Stimulated activated naive CD8-positive, alpha-beta T cell treated with anti-CD3 and anti-CD28 coated beads, Interleukin-15, Interleukin-2, amounts not matched to agents 100 U/mL and 50 U/mL, for 24 hours (primary cell): ENCODE measurements around the gene ZNF846.
"Not testable (repeated sequence)": the region's sequence is repeated elsewhere in the genome, so short reads cannot be mapped to it uniquely, and the experiment has no call there.

Source experiments
- ATAC-seq: fragments of 150-1000 bp; cut with Tn5 transposase; one replicate; pipeline ENCODE4 v1.10.0; 2021
- DNase-seq: peaks from one replicate; pipeline ENCODE4 v3.0.0; 2021

The ZNF846 gene

DNA sequence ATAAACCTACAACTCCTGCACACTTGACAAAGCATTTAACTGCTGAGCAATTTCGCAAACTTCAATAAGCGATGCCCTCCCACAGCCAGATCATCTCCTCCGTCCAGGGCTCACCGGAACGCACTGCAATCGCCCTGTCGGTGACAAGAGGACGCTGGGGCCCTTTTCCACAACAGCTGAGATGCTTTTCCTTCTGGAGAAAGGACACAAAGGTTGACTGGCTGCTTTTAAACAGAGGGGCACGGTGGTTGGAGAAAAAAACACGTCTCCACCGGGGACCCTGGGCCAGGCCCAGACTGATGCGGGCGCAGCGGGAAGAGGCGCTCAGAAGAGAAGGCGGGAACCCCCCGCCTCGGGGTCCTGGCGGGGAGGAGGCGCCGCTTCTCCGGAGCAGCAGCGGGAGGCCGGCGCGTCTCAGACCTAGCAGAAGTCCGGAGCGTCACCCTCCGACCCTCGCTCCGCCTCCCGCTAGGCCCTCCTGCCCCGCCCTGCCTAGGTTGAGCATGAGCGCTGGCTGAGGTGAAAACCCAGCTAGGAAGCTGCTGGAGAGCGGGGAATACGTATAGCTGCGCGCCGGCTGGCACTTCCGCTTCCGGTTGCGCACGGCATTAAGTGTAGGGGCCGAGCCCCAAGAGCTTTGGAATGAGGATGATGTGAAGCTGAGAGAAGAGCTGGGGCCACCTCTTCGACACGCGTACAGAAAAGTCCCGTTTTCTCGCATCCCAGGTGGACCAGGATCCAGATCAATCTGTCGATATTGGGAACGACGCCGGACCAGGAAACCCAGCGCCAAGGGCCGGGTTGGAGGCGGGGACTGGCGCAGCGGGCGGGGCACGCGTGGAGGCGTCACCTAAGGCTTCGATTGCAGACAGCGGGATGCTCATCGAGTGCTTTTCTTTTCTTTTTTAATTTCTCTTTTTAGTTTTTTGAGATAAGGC is at the start of gene ZNF846:
ZNF846 (minus strand) TSS at position 564 of the 938 bp plus-strand sequence. CDS start 3,788 bp downstream, outside the sequence.
- ATAC-seq (peak; percentile 99), DNase-seq (peak; percentile 94)

DNA sequence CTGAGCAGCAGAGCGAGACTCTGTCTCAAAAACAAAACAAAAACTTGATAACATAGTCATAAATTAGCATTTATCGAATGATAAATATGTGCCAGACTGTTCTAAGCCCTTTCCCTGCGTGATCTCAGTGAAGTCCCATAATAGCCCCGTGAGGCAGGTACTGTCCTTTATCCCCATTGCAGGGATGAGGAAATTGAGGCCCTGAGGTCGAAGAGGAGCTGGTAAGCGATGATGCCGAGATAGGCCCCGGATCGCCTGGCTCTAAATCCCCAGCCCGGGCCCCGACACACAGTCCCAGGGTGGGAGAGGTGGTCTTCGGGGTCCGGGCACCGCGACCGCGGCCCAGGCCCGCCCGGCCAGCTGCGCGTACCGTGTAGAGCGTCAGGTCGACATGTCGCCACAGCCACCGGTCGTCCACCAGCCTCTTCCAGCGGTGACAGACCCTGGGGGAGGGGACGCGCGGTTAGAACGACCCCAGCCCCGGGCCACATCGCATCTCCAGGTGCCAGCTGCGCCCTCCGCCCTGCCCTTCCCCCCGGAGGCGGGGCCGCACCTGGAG is 49.7 kb upstream of the ZNF846 start:
- no peak for ATAC-seq
- DNase-seq = no peak

DNA sequence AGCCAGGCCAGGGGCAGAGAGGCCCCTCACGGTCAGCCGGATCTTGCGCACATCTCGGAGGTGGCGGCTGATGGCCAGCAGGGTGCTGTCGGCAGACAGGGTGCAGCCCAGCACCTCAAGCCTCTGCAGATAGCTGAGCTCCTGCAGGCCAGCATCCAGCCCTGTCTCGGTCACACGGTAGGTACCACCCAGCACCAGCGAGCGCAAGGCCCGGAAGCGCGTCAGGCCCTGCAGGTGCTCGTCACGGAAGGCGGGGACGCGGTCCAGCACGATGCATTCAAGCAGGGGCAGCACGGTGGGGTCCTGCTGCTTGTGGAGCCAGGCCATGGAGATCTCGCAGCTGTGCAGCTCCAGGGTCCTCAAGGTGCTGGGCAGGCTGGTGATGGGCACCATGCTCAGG is 42.6 kb upstream of the ZNF846 start:
- ATAC-seq = no peak
- DNase-seq = no peak

DNA sequence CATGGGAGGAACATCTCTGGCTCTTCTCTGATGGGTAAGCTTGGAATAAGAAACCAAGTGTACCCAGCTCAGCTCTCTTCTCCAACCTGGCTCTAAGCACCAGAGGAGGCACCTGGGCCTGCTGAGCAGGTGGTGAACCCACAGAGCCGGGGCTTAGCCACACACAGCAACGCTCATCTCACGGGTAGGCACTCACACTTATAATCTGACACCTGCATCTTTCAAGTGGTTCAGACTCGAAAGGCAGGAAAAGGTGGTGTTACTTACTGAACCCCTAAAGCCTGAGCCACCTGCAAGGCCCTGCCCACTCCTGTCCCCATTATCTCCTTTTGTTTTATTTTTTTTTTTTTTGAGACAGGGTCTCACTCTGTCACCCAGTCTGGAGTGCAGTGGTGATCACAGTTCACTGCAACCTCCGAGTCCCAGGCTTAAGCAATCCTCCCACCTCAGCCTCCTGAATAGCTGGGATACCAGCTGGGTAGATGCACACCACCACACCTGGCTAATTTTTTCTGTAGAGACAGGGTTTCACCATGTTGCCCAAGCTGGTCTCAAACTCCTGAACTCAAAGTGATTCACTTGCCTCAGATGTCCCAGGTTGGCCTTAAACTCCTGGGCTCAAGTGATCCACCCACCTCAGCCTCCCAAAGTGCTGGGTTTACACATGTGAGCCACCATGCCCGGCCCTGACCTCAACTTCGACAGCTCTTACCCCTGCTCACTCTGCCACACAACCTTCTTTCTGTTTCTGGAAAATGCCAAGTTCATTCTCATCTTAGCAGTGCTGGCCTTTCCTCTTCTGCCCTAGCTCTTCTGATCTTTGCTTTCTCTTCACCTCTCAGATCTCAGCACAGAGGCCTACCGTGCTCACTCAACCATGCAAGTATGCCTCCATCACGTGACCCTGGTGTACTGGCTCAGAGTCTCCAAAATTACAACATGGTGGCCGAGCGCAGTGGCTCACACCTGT is 40.6 kb upstream of the ZNF846 start:
- no peak for ATAC-seq
- DNase-seq = no peak

DNA sequence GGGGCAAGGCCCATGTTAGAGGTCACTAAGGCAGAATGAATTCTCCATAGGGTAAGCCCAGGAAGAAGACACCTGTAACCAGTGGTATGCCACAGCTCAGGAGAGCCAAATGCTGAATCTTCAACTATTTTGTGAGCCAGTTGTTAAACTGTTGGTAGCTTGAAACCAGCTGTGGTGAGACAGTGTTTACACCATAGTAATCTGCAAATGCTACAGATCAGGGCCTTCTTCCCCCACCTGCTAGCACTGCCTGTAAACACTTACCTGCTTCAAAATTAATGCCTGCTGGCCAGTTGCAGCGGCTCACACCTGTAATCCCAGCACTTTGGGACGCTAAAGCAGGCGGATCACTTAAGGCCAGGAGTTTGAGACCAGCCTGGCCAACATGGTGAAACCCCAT is 38.3 kb upstream of the ZNF846 start:
- ATAC-seq (no peak), DNase-seq (no peak)

DNA sequence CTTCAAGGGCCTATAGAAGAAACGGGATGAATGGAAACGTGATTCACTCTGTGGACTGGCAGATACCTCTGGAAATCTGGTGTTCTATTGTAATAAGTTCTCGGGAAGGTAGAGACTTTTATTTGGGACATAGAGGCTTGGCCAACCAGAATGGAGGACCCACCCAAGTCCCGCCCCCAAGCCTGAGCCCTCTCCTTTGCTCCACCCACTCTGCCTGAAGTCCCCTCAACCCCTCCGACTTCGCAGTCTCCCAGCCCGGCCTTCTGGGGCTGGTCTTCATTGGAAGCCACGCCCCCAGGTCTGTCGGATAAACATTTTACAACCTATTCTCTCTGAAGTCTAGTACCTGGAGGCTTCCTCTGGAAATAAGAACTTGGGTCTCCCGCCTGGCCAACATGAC is 33.4 kb upstream of the ZNF846 start:
- no peak for ATAC-seq
- no peak for DNase-seq

DNA sequence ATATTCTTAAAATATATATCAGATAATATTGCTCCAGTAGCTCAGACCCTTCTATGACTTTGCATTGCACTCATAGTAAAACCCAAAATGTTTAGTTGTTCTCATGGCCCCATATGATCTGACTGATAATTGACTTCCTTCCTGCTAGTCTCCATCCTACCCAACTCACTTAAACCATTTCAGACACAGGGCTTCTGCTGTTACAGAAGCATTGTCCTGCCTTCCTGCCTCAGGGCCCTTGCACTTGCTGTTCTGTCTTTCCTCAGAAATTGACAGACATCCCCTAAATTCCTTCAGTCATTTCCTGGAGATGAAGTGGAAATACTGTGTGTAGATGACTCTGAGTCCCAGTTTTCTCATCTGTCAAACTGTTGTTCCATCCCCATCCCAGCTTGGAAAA is 30.6 kb upstream of the ZNF846 start:
- DNase-seq (no peak), ATAC-seq (no peak)

DNA sequence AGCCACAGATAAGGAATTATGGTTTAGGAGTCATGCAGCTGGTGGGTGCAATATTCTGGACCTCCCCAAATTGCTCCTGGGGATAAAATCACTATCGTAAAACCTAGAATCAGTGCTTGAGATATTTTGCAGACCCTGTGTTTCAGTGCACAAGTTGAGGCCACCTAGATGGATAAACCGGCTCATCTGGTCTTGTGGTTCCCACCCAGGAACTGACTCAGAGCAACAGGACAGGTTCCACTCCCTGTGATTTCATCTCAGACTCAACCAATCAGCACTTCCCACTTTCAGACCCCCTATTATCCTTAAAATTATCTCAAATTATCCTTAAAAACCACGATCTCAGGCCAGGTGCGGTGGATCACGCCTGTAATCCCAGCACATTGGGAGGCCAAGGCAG is 29.3 kb upstream of the ZNF846 start:
- DNase-seq = no peak
- ATAC-seq = no peak

DNA sequence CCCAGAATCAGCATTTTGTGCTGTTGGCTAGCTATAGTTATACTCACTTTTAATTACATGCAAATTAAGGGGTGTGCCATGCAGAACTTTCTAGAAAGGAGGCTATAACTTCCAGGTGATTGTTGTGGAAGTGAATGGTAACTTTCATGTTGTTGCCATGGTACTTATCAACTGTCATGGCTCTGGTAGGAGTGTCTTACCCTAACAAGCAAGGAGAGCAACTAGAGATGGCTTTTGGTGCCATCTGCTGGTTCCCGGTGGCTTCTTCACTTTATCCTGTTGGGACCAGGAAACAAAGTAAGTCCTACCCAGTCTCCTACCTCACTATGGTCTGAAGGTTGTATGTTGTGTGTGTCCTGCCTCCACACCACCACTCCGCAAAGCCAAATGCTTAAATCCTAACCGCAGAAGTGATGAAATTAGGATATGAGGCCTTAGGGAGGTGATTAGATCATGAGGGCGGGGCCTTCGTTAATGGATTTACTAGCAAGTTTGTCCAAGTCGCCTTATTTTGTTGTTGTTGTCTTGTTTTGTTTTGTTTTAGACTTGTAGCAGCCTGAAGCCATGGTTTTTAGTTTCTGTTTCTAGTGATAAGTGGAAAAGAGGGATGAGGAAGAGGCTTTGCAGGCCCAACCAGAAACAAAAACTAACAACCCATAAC is 27.7 kb upstream of the ZNF846 start:
- peak; percentile 78 for DNase-seq
- ATAC-seq = peak; percentile 51

DNA sequence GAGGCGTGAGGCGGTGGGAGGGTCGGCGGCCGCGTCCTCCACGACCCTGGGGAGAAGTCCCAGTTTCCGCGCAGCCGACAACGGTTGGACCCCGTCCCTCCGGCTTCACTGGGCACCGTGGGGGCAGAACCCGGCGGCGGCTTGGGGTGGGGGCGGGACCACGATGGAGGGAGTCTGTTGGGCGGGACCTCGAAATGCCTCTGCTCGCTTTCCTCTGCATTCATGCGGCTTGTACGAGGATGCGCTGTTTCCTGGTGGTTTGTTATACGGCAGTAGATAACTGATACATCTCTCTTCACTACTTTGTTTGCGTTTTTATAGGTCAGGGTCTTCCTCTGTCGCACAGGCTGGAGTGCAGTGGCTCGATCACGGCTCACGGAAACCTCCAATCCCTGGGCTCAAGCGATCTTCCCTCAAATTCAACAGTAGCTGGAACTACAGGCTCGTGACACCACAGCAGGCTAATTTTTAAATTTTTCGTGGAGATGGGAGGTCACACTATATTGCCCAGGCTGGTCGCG is 24.6 kb upstream of the ZNF846 start:
- DNase-seq (peak; percentile 70), ATAC-seq (no peak)

DNA sequence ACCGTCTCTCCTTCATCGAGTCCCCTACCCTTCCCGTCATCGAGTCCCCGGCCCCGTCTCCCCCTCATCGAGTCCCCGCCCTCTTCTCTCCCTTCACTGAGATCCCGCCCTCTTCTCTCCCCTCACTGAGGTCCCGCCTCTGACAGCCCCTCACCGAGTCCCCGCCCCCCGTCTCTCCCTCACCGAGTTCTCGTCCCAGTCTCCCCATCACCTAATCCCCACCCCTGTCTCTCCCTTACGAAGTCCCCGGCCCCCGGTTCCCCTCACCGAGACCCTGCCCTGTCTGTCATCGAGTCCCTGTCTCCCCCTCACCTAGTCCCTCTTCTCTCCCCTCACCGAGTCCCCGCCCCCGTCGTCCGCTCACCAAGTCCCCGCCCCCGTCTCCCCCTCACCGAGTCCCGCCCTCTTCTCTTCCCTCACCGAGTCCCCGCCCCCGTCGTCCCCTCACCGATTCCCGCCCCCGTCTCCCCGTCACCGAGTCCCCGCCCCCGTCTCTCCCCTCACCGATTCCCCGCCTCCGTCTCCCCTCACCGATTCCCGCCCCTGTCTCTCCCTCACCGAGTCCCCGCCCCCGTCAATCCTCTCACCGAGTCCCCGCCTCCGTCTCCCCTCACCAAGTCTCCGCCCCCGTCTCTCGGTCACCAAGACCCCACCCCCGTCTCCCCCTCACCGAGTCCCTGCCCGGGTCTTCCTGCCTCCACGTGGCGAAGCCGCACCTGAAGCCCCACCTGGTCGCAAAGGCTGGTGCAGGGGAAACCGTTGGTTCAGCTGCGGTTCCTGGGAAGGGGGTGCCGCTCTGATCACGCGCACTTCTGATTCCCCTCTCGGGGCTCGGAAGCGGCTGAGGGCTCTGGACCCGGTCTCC is 23.9 kb upstream of the ZNF846 start:
- ATAC-seq (peak; percentile 72), DNase-seq (peak; percentile 91)

DNA sequence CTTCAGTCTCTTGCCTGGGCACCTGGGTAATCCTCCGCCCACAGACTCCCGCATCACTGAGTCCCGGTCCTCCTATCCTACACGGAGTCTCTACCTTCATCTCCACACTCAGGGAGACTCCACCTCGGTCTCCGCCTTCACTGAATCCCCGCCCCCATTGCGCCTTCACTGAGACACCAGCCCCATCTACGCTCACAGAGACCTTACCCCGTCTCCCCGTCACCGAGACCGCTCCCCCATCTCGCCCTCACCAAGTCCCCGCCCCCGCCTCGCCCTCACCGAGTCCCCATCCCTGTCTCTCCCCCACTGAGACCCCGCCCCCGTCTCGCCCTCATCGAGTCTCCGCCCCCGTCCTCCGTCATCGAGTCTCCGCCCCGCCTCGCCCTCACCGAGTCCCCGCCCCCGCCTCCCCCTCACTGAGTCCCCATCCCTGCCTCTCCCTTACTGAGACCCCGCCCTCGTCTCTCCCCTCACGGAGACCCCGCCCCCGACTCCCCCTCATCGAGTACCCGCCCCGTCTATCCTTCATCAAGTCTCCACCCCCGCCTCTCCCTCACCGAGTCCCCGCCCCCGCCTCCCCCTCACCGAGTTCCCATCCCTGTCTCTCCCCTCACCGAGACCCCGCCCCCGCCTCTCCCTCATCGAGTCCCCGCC is 23.1 kb upstream of the ZNF846 start:
- peak; percentile 93 for DNase-seq

DNA sequence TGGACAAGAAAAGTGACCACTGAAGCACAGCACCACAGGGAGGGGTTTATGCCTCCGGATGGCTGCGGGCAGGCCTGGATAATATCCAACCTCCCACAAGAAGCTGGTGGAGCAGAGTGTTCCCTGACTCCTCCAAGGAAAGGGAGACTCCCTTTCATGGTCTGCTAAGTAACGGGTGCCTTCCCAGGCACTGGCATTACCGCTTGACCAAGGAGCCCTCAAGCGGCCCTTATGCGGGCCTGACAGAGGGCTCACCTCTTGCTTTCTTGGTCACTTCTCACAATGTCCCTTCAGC is 22.5 kb upstream of the ZNF846 start:
- ATAC-seq, DNase-seq: not testable (repeated sequence)

More for the DNA sequence above, 23.1 kb upstream of the ZNF846 start:
- ATAC-seq = peak; percentile 65

DNA sequence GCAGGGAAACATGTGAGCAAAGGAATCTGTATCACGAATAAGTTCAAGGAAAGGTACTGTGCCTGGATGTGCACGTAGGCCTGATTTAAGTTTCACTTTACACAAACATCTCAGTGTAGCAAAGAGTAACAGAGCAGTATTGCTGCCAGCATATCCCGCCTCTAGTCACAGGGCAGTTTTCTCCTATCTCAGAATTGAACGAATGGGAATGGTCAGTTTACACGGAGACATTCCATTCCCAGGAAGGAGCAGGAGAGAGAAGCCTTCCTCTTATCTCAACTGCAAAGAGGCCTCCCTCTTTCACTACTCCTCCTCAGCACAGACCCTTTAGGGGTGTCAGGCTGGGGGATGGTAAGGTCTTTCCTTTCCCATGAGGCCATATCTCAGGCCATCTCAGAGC is 21.0 kb upstream of the ZNF846 start:
- not testable (repeated sequence) for DNase-seq, ATAC-seq

DNA sequence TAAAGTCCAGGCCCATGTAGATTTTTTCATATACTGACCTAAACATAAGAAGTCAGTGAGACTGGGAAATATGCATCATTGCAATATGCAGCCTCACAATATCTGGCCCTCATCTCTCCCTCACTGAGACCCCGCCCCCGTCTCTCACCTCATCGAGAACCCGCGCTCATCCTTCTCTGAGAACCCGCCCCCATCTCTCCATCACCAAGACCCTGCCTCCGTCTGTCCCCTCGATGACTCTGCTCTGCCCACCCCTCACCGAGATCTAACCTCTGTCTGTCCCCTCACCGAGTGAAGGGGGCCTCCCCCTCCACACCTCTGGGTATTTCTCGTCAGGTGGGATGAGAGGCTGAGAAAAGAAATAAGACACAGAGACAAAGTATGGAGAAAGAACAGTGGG is 20.5 kb upstream of the ZNF846 start:
- ATAC-seq (no peak), DNase-seq (no peak)

DNA sequence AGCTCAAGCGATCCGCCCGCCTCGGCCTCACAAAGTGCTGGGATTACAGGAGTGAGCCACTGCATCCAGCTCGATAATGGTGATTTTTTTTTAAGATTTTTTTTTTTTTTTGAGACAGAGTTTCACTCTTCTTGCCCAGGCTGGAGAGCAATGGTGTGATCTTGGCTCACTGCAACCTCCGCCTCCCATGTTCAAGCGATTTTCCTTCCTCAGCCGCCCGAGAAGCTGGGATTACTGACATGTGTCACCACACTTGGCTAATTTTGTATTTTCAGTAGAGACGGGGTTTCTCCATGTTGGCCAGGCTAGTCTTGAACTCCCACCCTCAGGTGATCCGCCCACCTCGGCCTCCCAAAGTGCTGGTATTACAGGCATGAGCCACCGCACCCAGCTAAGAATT is 20.1 kb upstream of the ZNF846 start:
- ATAC-seq, DNase-seq: not testable (repeated sequence)

DNA sequence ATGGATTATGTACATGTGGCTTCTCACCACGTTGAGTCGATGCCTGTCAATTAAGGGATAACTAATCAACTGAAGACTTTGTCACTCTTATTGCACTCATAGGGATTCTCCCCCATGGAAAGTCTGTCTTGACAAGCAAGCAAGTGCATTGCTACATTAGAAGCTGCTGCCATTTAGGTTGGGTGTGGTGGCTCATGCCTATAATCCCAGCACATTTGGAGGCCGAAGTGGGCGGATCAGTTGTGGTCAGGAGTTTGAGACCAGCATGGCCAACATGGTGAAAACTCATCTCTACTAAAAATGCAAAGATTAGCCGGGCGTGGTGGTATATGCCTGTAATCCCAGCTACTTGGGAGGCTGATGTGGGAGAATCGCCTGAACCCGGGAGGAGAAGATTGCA is 18.3 kb upstream of the ZNF846 start:
- DNase-seq (no peak), ATAC-seq (no peak)

DNA sequence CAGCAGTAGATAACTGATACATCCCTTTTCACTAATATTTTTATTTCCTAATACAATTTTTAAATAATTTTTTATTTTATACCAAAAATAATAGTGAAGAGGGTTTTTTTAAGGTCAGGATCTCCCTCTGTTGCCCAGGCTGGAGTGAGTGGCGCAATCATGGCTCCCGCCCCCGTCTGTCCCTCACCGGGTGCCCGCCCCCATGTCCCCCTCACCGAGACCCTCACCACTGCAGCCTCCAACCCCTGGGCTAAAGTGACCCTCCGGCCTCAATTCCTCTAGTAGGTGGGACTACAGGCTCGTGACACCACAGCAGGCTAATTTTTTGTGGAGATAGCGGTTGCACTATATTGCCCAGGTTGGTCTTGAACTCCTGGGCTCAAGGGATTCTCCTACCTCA is 17.8 kb upstream of the ZNF846 start:
- DNase-seq (no peak), ATAC-seq (no peak)

DNA sequence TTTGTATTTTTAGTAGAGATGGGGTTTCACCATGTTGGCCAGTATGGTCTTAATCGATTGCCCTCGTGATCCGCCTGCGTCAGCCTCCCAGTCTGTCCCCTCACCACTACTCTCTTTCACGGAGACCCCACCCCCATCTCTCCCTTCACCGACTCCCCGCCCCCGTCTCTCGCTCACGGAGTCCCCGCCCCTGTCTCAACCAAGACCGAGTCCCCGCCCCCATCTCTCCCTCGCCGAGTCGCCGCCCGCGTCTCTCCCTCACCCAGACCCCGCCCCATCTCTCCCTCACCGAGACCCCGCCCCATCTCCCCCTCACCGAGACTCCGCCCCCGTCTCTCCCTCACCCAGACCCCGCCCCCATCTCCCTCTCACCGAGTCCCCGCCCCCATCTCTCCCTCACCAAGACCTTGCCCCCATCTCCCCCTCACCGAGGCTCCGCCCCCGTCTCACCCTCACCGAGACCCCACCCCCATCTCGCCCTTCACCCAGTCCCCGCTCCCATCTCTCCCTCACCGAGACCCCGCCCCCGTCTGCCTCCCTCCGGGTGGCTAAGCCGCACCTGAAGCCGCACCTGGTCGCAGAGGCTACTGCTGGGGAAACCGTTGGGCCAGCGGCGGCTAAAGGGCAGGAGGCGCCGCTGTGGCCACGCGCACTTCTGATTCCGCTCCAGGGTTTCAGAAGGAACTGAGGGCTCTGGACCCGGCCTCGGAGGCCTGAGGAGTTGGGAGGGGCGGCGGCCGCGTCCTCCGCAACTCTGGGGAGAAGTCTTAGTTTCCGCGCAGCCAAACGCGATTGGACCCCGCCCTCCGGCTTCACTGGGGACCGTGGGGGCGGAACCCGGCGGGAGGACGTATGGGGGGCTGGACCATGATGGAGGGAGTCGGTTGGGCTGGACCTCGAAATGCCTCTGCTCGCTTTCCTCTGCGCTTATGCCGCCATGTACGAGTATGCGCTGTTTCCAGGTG is 17.1 kb upstream of the ZNF846 start:
- ATAC-seq = peak; percentile 82

More for the DNA sequence above, 17.1 kb upstream of the ZNF846 start:
- DNase-seq = peak; percentile 99
